GM19395 (cell line): ENCODE measurements around the gene MTIF2.
"Not testable (repeated sequence)": the region's sequence is repeated elsewhere in the genome, so short reads cannot be mapped to it uniquely, and the experiment has no call there.

ENCODE experiments used
- ATAC-seq: cut with Tn5 transposase; IDR thresholded peaks from one replicate; pipeline ENCODE4 v1.9.1; 2021; ENCODE audit warnings: mild to moderate bottlenecking, moderate library complexity; ENCODE audit not compliant: unreplicated experiment

Gene MTIF2

DNA sequence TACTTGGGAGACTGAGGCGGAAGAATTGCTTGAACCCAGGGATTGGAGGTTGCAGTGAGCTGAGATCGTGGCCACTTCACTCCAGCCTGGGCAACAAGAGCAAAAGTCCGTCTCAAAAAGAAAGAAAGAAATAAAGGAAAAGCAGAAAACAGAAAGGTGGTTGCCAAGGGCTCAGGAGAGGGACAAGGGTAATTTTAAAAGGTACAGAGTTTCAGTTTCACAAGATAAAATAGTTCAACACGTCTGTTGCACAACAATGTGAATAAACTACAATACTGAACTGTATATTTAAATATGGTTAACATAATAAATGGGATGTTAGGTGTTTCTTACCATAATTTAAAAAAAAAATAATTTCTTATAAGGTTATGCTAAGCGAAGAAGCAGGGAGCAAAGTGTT is 23.6 kb downstream of the MTIF2 start:
- ATAC-seq = no peak

GRCh38 chr2:55242617-55243016 is 26.4 kb downstream of the MTIF2 start:
- no peak for ATAC-seq

GRCh38 chr2:55241582-55241981 is 27.4 kb downstream of the MTIF2 start:
- ATAC-seq = not testable (repeated sequence)

- ATAC-seq = no peak
Observed at GRCh38 chr2:55239656-55240222, 29.3 kb downstream of the MTIF2 start.

DNA sequence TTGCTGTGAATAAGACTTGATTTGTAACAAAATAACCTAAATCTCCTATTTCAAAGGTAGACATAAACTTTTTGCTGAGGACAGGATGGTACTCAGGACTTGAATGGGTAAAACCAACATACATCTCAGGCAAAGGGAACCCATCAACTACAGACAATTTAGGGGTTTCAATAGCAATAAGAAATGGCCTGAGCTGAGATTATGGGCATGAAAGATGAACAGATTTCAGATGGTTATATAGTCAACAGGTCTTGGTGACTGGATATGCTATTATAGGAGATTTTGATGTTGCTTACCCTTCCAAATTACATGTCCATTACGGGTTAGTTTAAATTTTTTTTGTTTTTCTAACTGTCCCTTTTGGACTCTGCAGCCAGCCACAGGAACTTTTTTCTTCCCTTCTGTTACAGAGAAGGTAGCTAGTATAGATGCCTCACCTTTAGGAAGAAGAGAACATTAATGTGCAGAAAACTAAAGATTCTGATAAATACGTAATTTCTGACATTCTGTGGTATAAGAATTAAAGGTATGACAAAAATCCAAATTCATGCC is 32.0 kb downstream of the MTIF2 start:
- ATAC-seq = no peak

GRCh38 chr2:55235724-55236538 is 33.1 kb downstream of the MTIF2 start:
- no peak for ATAC-seq

- no peak for ATAC-seq
Observed at GRCh38 chr2:55233658-55233940, 35.4 kb downstream of the MTIF2 start.

GRCh38 chr2:55232863-55233657 is 36.0 kb downstream of the MTIF2 start:
- ATAC-seq = peak; percentile 29

DNA sequence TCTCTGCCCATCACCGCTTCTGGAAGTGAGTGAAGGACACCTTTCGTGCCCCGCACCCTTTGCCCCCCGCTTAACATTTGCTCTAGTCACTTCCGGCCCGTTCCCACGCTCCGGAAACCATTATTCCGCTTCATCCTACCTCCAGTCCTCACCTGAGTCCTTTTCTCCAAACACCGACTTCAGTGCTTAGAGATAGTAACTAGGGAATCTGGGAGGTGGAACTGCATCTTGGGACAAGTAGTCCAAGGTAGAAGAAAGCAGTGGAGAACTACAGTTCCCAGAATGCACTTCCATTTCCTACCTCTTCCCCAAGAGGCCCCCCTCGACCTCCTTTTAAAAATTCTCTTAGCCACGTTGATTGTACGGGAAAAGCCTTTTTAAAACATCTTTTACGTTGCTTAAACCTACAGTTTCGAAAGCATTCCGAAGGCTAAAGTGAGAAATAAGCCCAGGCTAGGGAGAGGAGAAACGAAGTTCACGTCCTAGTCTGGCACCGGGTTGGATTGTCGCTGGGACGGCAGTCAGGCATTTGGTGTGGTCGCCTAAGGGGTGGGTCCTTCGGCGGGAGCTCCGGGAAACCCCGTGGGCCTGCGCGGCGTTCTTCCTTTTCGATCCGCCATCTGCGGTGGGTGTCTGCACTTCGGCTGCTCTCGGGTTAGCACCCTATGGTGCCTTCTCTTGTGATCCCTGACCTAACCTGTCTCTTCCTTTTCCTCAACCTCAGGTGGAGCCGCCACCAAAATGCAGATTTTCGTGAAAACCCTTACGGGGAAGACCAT is 36.8 kb downstream of the MTIF2 start, which contains the start of the genes CLHC1 and RPS27A:
Gene CLHC1, minus strand, starts transcription at position 210 of the 779 bp plus-strand sequence. CDS start 9,882 bp downstream, outside the sequence.
Gene RPS27A, plus strand, starts transcription at position 605 of the 779 bp plus-strand sequence. Its CDS starts 137 bp downstream, at position 742.
- peak; percentile 94 for ATAC-seq

DNA sequence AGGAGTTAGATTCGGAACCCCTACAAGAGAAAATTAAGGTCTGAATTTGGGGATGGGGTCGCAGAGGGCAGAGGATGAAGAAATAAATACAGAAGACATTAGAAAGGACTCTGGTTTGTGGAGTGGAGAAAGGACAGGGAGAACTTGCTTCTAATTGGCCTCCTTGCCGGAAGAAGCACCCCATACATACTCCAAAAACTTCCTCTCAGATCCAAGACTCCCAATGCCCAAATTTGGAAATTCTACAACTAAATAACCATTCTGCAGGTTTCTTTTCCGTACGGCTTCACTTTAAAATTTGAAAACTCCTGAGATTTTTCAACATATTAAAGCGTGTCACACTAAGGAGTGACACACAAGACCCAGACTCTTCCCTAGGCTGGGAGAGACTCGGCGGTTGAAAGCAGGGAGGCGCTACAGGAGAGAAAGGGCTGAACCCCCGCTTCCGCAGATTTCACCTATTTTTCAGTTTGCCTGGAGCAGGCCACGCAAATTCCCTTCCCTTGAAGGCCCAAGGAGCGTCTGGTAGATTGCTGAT is 37.4 kb downstream of the MTIF2 start:
- peak; percentile 0 for ATAC-seq

DNA sequence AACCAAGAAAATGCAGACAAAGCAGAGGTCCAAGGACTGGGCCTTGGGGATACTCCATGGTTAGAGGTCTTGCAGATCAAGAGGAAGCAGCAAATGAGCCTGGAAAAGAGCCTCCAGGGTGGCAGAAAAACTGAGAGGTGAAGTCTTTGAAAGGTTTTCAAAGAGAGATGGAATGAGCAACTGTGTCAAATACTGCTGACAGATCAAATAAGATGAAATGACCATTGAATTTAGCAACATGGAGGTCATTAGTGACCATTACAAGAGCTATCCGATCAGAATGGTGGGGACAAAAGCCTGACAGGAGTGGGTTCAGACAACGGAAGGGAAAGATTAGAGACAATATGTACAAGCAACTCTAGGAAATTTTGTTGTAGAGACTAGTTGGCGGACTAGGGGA is 38.5 kb downstream of the MTIF2 start:
- no peak for ATAC-seq

- no peak for ATAC-seq
Observed at GRCh38 chr2:55229221-55229620, 39.8 kb downstream of the MTIF2 start.

DNA sequence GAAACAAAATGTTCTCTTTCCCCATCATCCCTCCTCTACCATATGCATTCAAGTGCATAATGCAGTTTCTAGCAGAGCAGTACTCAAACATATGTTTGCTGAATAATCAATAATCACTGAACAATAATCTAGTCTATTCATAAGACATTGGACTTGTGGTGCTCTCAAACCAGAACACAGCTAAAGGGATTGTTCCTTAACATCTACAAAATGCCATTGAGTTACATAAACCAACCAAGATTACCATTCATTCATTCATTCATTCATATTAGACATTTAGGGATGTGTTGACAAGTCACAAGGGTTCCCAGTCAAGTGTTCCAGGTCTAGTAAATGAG is 40.8 kb downstream of the MTIF2 start:
- no peak for ATAC-seq

DNA sequence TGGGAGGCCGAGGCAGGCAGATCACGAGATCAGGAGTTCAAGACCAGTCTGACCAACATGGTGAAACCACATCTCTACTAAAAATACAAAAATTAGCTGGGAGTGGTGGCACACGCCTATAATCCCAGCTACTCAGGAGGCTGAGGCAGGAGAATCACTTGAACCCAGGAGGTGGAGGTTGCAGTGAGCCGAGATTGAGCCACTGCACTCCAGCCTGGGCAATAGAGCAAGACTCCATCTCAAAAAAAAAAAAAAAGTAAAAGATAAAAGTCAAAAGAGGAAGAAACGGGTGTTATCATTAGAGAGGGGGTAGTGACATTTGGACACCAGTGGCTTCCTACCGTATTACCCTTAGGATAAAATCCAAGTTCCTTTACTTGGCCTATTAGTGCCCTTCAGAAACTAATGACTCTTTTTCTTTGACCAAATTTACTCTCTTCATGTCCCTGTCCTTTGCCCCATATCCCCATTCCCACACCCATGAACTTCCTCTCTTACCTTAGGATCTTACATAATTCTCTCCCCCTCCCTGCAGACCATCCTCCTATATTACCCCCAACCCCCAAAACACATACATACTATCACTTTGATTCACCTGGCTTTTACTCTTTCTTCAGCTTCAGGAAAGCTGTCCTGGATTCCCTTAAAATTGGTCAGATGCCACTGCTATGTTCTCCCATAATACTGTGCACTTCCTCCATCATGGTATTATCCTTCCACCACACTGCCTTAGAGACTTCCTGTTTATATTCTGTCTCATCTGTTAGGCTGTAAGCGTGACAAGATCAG is 41.4 kb downstream of the MTIF2 start:
- not testable (repeated sequence) for ATAC-seq

- no peak for ATAC-seq
Observed at GRCh38 chr2:55225481-55226020, 43.5 kb downstream of the MTIF2 start.

DNA sequence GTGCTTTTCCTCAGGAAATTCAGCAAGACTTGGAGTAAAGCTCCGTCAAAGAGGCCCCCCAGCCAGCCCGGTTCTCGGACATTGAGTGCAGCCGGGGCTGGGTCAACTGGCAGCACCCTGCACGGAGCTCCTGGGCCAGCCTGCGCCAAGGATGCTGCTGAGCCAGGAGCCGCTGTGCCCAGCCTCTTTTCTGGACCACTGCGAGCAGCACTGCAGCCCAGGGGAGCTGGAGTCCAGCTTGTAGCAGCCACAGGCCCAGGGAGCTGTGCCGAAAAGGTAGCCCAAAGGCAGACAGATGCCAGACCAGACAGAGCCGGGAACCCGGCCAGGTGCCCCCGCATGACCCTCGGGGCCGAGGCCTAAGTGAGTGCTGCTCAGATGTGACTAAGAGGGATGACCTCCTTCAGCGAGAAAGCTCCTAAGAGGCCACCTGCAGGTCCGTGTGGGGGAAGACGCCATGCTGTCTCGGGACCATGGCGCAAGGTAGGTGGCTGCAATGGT is 44.2 kb downstream of the MTIF2 start:
- no peak for ATAC-seq

GRCh38 chr2:55223958-55224760 is 44.9 kb downstream of the MTIF2 start:
- no peak for ATAC-seq

DNA sequence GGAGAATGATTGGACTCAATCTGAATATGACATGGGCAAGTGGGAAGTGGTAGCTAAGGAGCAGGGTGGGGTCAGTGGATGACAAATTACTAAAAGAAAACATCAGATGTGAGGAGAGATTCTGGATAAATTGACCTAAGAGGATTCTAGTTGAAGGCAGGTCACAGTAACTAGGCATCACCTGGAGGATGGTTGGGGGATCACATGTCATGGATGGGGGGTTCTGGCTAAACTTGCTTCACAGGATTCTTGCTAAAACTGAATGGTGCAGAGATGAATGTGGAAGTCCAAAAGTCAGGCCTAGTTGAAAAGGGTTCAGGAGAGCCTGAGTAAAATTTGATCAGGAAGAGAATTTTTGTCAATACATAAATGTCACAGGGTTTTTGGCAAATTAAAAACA is 55.2 kb downstream of the MTIF2 start:
- ATAC-seq = no peak
